HepG2 (cell line): ENCODE measurements around the gene C5orf47. TPM values are rescaled to one million over a fixed set of nuclear protein-coding genes. Genes with fewer than 3 reads are reported as not detected.

Source experiments
- AFF4 ChIP-seq: sonication (generic); formaldehyde crosslinking; IDR thresholded peaks from 2 replicates; pipeline ENCODE4 v1.4.0; 2020; ENCODE audit warnings: missing genetic modification reagents
- AHDC1 ChIP-seq: sonication (generic); formaldehyde crosslinking; IDR thresholded peaks from 2 replicates; pipeline ENCODE4 v1.5.1; 2020; ENCODE audit warnings: mild to moderate bottlenecking, missing genetic modification reagents, borderline replicate concordance
- ATRX ChIP-seq: sonication (generic); formaldehyde crosslinking; IDR thresholded peaks from 2 replicates; pipeline ENCODE4 v1.4.0; 2020; ENCODE audit warnings: missing genetic modification reagents, borderline replicate concordance
- CBFB ChIP-seq: sonication (generic); formaldehyde crosslinking; IDR thresholded peaks from 2 replicates; pipeline ENCODE4 v1.4.0; 2020; ENCODE audit warnings: missing genetic modification reagents
- DNMT3B ChIP-seq: conservative IDR thresholded peaks from 2 replicates; pipeline ENCODE4 v1.6.1; 2016; ENCODE audit warnings: missing biosample characterization, control low read depth
- MAFF ChIP-seq: IDR thresholded peaks from 2 replicates; pipeline ENCODE4 v1.6.1; 2011; ENCODE audit warnings: low read depth, low read length, improper control_type of control experiment
- PAX8 ChIP-seq: sonication (generic); formaldehyde crosslinking; IDR thresholded peaks from 2 replicates; pipeline ENCODE4 v1.8.0; 2022; ENCODE audit warnings: mild to moderate bottlenecking, missing genetic modification reagents, borderline replicate concordance
- PRMT3 ChIP-seq: sonication (generic); formaldehyde crosslinking; IDR thresholded peaks from 2 replicates; pipeline ENCODE4 v1.8.1; 2022; ENCODE audit warnings: low read depth, mild to moderate bottlenecking, moderate library complexity, missing genetic modification reagents, borderline replicate concordance
- RNF2 ChIP-seq: fragments of 450-650 bp; conservative IDR thresholded peaks from 2 replicates; pipeline ENCODE4 v1.6.1; 2016; ENCODE audit warnings: low read depth
- ZBTB10 ChIP-seq: sonication (generic); formaldehyde crosslinking; IDR thresholded peaks from 2 replicates; pipeline ENCODE4 v1.4.0; 2020; ENCODE audit warnings: missing genetic modification reagents, borderline replicate concordance
- ZNF205 ChIP-seq: IDR thresholded peaks from 2 replicates; pipeline ENCODE4 v1.6.1; 2018; ENCODE audit warnings: missing biosample characterization, missing genetic modification reagents
- ZNF280B ChIP-seq: sonication (generic); formaldehyde crosslinking; IDR thresholded peaks from 2 replicates; pipeline ENCODE4 v1.5.0; 2020; ENCODE audit warnings: missing genetic modification reagents, mild to moderate bottlenecking, borderline replicate concordance
- ZNF317 ChIP-seq: sonication (generic); formaldehyde crosslinking; IDR thresholded peaks from 2 replicates; pipeline ENCODE4 v1.5.0; 2020; ENCODE audit warnings: mild to moderate bottlenecking, missing genetic modification reagents
- ZNF749 ChIP-seq: sonication (generic); formaldehyde crosslinking; IDR thresholded peaks from 2 replicates; pipeline ENCODE4 v1.8.0; 2022; ENCODE audit warnings: mild to moderate bottlenecking, missing genetic modification reagents, moderate library complexity, borderline replicate concordance
- ZSCAN9 ChIP-seq: IDR thresholded peaks from 2 replicates; pipeline ENCODE4 v1.6.1; 2016; ENCODE audit warnings: borderline replicate concordance
- polyA plus RNA-seq, 8 experiments: library from polyadenylated mRNA; depleted of rRNA in 3 of 8; stranded (reverse) in 7 of 8; unstranded in 1 of 8; fragments of >200 nt; fragmentation: Illumina TruSeq in 4 of 8; extraction: Trizol in 4 of 8; gene quantifications; 2 replicates each; pipeline versions ENCODE4 v1.2.1 to v1.2.3, GENCODE V29; 2011 to 2016; ENCODE audit warnings: low read depth in 4 of 8, missing spikeins in 1 of 8, mixed read lengths in 1 of 8; ENCODE audit not compliant: insufficient read depth in 1 of 8
- total RNA-seq, 5 experiments: library from RNA; depleted of rRNA; stranded (reverse); fragments of >200 nt; fragmentation: Illumina TruSeq; extraction: Trizol; gene quantifications; 2 replicates each; pipeline ENCODE4 v1.2.3, GENCODE V29; 2016; ENCODE audit warnings: low read depth in 1 of 5

Gene C5orf47
- total and polyA plus RNA-seq, 2 of the 13 experiments (the other 11 are each of a cell fraction or from before 2014, with no cell fraction given): not detected

- TF ChIP-seq ZNF317: peak; percentile 86
- no peak for TF ChIP-seq ZNF280B (CRISPR knock-in tag)
- TF ChIP-seq ZBTB10: no peak
- TF ChIP-seq CBFB (CRISPR knock-in tag): 0 out of 2 replicates have a peak, but pooled peaks have one; percentile 50
- TF ChIP-seq ZNF205: no peak
- no peak for TF ChIP-seq PAX8
- no peak for TF ChIP-seq AFF4 (CRISPR knock-in tag)
- no peak for TF ChIP-seq ZNF749
- no peak for TF ChIP-seq ATRX (CRISPR knock-in tag)
- TF ChIP-seq MAFF: no peak
- TF ChIP-seq PRMT3 (CRISPR knock-in tag): peak; percentile 29; the same call in 1 of the 2 replicates
- TF ChIP-seq RNF2: no peak
- TF ChIP-seq AHDC1 (CRISPR knock-in tag): peak; percentile 89; the same call in 1 of the 2 replicates
- no peak for TF ChIP-seq DNMT3B (CRISPR knock-in tag)
- peak; percentile 53; the same call in 1 of the 2 replicates for TF ChIP-seq ZSCAN9 (CRISPR knock-in tag)
Observed at GRCh38 chr5:173941758-173942401, 47.1 kb upstream of the C5orf47 start (continued).
